ENCODE data around the gene IFI27L1.

The IFI27L1 gene

DNA sequence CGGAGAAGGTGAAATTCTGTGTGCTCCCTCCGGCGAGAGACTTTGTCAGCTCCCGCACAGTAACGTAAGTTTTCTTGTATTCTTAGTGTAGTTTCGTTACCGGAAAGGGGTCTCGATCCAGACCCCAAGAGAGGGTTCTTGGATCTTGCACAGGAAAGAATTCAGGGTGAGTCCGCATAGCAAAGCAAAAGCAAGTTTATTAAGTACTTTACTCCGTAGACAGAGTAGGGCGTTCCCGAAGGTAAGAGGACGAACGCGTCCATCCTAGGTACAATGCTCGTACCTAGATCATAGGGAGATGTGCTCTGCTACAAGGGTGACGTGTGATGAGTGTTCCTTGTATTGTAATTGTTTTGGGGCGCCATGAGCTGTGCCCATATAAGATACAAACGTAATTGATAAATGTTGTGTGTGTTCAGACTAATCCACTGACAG, 293 bp downstream of the IFI27L1 start:
- no peak for DNase-seq

DNA sequence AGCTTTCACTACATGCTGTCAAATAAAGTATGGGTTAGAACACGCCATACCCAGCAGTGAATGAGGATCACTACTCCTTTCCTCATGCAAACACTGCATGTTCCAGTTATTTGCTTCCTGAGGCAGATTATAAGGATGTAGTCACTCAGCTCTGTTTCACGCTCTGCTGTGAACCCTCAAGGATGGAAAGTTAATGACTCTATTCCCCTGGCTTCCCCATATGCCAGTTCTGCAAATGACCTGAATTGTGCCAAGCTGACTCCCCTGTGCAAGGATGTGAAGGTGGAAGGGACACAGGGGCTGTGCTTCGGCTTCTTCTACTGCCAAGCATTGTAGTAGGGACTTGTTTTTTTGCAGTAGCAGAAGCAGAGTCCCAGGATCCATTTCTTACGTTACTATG, 6.8 kb downstream of the IFI27L1 start:
- DNase-seq, result no peak

DNA sequence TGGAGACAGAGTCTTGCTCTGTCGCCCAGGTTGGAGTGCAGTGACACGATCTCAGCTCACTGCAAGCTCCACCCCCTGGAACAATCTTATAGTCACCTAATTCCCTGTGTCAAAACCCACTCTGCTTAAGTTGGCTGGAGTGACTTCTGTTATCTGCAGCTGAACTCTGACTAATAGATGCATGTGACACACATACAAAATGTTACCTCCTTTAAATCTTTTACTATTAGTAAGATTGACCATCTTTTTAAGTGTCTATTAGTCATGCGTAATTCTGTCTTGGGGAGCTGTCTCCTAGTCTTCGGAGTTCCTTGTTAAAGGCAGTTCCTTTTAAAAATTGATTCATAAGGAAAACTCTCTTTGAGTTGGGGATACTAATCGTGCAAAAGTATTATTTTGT, 7.4 kb downstream of the IFI27L1 start:
- DNase-seq, result no peak

DNA sequence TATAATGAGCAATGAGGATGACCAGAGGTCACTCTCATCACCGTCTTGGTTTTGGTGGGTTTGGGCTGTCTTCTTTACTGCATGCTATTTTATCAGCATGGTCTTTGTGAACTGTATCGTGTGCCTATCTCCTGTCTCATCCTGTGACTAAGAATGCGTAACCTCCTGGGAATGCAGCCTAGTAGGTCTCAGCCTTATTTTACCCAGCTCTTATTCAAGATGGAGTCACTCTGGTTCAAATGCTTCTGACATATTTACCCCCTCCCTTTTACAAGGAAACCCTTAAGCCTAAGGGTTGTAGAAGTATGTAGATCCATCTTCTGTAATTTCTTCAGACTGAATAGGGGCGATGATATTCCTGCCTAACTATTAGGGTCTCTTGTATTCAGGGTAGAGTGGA, 8.4 kb downstream of the IFI27L1 start:
- no peak for DNase-seq

DNA sequence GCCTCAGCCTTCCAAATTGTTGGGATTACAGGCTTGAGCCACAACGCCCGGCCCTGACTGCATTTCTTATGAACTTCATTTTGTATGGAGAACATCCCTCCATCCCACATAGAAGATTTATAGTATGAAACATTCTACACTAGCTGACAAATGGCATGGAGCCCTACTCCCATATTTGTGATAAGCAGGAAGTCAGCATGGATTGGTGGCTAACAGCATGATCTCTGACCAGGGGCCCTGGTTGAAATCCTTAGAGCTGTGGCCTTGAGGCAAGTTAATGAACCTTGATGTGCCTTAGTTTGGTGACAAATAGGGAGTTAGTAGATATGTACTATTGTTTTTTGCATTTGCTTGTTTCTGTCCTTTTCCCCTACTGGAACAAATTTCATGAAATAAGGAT, 12.3 kb downstream of the IFI27L1 start:
- no peak for DNase-seq

DNA sequence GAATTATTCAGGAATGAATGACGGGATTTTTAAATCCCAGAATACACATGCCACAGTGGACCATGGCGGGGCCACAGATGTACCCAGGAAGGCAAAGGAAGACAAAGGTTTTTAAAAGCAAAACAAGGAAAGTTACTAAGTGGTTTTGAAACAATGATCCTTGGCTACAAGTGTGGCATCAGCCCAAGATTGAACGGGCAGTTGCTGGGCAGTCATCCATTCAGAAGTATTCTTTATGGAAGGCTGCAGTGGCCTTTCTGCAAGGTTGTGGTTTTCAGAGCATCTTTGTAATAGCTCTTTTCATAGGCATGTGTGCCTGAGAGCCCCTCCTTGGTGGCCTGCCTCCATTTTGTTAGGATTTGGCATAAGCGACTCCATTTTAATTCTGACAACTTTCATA, 16.0 kb downstream of the IFI27L1 start:
- no peak for DNase-seq

DNA sequence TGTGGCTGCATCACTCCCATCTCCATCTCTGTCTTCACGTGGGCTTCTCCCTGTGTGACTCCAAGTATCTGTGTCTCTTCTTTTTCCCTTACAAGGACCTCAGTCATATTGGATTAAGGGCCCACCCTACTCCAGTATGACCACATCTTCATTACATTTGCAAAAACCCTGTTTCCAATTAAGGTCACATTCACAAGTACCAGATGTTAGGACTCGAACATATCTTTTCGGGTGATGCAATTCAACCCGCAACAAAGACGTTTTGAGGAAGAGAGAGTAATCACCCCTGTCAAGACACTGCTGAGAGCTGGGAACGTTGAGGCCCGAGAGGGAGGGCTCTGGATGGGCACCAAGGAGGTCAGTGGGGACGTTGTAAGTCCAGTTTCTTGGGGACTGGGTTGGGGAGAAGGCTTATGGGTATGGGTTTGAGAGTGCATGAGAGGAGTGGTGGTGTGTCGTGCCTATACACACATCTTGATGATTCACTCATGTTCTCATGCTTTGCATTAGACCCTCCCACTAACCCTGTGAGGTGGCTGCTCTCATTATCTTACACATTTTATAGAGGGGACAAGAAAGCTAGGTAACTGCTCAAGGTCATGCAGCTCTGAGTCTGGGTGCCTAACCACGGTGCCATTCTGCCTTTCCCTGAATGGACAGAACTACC, 17.3 kb downstream of the IFI27L1 start:
- no peak for DNase-seq

DNA sequence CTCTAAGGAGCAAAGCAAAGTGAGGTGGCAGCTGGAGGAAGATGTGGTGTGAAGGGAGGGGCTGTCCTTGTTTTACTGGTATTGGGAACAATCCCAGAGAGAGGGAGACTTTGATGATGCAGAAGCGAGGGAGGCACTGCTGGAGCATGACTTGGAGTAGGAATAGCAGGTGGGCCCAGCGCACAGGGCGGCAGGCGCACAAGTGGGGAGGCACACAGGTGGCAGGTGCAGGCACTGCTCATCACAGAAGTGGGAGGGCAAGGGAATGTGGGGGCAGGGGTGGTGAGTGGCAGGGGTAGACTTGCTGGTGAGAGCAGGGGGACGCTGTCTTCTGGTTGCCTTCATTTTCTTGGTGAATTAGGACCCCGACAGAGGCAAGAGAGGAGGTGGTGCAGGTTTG, 17.9 kb downstream of the IFI27L1 start:
- no peak for DNase-seq

DNA sequence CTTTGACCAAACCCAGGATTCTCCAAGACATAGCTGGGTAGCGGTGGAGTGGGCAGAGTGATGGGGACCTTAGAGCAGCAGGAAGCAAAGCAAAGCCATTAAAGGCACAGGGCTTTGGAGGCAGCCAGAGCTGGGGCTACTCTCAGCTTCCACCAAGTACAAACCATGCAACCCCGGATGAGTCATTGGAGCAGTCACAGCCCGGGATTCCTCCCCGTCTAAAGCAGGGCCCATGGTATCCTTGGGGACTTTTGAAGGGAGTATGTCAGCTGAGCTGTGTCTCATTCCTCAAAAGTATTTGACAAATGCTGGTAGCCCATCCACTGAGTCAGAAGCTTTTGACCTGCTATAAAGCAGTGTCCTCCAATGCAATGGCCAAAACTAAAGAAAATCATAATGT, 19.7 kb downstream of the IFI27L1 start:
- no peak for DNase-seq

DNA sequence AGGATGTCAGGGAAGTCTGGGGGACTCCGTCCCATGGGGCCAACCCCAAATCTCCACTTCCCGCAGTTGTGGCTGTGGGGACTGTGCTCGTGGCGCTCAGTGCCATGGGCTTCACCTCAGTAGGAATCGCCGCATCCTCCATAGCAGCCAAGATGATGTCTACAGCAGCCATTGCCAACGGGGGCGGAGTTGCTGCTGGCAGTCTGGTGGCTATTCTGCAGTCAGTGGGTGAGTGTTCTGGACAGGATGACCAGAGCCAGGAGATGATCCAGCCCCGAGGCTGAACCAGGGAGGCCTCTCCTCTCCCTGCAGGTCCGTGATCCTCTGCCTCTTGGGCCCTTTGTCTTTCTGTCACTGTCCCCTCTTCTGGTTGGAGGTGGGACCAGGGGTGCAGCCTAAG, 20.6 kb downstream of the IFI27L1 start:
- no peak for DNase-seq

DNA sequence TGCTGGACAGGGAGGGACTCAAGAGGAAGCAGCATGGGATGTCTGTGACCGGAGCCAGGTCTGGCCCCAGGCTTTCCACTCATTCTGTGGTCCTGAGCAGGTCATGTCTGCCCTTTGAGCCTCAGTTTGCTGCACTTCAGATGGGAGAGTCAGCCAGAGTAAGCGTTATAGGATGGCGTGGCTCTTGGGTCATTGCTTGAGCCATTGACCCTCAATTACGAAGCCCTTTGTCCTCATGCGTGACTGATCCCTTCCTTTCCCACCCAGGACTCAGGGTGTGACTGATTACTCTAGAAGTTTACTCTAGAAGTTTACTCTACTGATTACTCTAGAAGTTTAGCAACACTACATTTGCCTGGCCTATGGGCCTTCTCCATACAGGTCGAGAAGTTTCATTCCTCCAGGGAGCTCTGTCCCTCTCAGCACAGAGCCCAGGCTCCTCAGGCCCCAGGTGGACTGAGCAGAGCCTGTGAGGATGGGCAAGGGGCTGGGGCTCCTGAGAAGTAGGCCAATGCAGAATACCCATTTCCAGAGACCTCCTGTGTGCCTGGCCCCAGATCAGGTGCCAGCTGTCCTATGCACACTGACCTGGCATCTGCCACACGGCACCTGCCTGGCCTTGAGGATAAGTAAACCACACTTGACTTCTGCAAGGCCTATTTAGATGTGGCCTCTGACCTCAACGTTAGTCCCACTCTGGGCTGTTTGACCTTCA, 21.8 kb downstream of the IFI27L1 start:
- DNase-seq, result no peak

DNA sequence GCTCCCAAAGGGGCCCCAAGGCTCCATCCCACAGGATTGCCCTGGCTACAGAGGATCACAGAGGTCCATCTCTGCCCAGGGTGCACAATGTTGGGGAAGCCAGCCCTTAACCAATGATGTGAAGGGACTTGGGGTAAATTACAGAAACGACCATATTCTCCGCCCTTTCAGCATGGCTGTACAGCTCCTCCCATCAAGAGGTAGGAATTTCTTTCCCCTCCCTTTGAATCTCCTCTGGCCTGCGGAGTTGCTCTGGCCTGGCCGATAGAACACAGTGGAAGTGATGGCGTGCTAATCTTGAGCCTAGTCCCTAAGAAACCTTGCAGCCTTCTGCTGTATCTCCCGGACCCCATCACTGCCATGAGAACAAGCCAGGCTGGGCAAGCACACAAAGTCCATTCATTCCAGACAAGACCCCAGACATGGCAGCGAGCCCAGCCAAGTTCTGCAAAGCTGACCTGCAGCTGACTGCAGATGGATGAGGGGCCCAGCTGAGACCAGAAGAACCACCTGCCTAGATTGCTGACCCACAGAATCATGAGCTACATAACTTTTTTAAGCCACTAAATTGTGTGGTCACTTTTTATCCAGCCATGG, 22.5 kb downstream of the IFI27L1 start:
- no peak for DNase-seq

DNA sequence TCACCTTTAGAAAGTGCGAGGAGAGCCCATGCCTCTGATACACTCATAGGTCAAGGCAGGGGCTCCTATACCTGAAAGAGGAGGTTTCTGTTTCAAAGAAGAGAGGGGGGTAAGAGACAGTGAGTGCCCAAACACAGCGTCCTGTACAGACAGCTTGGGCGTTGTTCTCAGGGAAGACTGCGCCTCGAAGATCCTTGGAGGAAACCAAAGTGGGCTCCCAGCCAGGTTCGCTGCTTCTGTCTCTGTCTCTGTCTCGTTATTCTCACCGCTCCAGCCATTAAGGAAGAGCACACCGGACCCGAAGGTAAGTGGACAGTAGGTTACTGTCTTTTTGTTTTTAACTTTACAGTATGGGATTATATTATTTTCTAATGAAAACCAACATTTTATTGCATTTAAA, 23.6 kb downstream of the IFI27L1 start:
- no peak for DNase-seq

DNA sequence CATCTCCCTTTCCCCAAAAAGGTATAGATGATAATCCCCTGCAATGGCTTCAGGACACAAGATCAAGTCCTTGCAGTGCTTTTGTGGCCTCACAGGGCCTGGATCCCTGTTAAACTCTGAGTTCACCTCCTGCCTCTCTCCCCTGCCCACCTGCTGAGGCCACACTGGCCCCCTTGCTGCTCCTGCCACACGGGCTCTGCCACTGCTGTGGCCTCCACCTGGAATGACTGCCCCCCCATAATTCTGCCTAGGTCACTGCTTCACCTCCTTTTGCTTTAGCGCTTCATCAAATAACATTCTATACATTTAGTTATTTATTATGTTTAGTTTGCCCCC, 28.8 kb downstream of the IFI27L1 start:
- no peak for DNase-seq

DNA sequence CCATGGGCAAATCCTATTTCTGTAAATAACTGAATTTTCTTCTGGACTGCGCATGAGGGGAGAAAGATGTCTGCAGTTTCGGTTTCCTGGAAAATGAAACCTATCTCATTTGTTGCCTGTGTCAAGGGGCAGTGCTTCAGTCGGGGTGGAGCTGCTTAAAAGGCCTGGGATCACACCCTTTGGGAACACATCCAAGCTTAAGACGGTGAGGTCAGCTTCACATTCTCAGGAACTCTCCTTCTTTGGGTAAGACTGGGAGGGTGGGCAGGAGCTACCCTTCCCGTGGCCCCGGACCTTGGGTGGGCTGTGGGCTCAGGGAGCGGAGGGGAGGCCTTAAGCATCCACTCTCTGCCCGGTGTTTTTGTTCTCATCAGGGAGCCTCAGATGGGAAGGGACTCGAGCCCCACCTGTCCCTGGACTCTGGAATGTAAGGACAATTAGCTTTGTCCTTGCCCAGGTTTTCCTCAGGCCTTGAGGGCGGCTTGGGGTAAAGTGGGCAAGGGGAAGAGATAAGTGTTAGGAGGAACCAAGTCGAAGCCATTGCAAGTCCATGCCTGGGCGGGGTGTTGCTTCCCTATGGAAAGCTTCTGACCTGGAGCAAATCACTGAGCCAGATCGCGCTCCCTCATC, 29.6 kb downstream of the IFI27L1 start, which contains the start of gene IFI27:
Gene IFI27, plus strand, starts transcription at position 185 of the 630 bp plus-strand sequence.
- DNase-seq, result no peak

DNA sequence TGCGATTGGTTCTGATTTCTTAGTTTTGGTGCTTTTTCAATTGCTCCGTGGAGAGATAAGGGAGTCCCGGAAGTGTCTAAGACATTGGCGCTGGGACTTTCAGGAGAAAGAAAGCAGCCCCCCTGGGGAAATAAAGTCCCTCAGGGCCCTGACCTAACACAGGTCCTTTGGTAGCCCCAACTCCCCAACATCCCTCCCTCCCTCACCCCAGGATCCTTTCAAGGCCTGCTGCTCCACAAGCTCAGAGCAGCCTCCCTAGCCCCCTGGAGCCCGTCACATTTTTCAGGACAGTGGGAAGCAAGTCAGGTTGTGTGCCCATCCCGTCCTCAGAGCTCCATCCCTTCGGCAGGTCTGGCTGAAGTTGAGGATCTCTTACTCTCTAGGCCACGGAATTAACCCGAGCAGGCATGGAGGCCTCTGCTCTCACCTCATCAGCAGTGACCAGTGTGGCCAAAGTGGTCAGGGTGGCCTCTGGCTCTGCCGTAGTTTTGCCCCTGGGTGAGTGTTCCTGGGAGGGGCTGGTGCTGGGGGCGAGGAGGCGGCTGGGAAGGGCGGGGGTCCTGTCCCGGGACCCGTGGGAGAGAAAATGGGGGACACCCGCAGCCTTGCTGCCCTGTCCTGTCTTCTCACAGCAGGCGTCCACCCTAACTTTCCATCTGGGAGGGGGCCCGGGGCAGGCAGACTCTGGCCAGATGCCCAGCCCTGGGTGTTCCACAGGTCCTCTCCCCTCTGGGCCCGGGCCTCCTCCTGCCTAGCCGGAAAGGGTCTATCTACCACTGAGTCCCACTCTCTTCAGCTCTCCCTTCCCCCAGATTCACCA, 30.4 kb downstream of the IFI27L1 start:
- DNase-seq, result no peak

DNA sequence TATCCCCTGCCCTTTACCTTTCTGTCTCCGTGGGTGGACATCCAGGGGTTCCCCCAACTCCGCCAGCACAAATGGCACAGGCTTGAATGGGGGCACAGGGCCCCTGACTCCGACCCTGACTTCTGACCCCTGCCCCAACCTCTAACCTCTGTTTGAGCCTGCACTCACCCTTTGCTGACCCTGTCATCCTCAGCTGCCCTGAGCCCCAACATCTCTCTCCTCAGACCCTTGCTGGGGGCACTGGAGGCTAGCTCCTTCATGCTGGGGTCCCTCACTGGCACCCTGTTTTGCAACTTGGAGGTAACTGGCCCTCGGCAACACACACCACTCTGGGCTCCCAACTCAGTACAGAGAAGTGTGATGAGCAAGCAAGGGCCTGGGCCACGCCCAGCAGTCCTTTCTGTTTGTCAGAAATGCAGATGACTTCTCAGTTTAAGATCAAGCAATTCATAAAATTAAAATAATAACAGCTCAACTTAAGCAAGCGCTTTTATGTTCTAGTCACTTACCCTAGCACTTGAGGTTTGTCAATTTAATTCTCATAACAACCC, 31.5 kb downstream of the IFI27L1 start:
- no peak for DNase-seq

DNA sequence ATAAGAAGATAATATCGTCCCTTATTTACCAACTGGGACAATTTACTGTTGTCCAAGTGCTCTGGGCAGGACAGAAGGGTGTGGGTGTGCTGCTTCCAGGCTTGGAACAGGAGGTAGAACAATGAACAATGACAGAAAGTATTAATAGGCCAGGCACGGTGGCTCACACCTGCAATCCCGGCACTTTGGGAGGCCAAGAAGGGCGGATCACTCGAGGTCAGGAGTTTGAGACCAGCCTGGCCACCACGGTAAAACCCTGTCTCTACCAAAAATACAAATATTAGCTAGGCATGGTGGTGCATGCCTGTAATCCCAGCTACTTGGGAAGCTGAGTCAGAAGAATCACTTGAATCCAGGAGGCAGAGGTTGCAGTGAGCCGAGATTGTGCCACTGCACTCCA, 32.0 kb downstream of the IFI27L1 start:
- DNase-seq, result no peak

DNA sequence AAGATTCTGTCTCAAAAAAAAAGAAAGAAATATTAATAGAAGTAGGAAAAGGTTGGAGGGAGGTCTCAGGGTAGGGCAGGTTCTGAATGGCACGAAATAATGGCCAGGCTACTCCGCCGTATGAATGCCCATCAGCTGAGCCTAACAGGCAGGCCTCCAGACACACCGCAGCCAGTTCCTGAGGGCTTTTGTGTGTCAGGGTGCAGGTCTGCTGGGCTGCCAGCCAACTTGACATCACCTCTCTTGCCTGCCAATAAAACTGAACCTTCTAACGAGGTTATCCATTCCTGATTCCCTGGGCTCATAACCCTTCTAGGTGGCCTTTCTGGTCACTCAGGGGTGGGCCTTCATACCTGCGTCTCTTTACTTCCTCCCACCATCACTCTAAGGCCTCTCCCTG, 32.4 kb downstream of the IFI27L1 start:
- DNase-seq, result no peak

DNA sequence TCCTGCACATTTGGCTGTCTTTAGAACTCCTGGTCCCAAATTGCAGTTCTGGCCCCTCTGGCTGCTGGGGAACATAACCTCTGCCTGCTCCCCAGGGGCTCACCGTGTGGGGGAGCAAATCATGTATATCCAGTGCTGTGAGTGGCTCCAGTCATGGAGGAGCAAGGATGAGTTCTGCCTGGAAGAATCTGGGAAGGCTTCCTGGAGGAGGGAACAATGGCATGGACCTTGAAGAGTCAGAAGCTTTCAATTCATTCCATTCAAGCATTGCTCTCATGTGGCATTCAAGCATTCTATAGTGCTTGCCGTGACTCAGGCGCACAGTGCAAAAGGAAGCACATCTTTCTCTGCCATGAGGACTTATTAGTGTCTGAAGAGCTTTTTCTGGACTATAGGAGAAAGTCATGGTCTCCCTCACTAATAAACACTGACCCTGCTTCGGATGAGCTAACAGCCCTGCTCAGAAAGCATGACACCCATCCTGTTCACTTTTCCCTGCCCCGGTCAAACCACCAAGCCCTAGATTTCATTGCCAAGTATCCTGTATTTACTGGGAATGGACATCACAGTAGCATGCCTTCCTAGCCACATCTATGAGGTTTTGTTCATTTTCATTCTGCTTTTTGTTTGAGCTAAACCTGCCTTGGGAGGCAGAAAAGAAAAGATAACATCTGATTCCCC, 32.9 kb downstream of the IFI27L1 start:
- no peak for DNase-seq

DNA sequence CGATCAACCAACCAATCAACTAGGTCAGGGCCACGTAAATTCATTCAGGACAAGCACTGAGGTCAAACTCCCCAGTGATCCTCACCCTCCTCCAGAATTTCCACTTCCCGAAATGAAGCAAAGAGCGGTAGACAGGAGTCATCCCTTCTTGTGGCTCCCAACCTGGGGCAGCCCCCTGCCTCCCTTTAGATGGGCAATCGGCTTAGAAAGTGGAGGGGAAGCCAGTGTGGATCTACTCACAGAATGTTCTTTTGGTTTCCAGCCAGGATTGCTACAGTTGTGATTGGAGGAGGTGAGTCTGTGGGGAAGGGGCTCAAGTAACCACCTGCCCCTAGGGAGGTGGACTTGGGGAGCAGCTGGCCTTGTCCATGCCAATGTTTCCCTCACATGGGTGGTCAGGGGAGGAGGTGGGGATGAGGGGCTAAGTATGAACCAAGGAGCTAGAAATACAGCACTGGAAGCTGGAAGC, 33.5 kb downstream of the IFI27L1 start:
- no peak for DNase-seq

DNA sequence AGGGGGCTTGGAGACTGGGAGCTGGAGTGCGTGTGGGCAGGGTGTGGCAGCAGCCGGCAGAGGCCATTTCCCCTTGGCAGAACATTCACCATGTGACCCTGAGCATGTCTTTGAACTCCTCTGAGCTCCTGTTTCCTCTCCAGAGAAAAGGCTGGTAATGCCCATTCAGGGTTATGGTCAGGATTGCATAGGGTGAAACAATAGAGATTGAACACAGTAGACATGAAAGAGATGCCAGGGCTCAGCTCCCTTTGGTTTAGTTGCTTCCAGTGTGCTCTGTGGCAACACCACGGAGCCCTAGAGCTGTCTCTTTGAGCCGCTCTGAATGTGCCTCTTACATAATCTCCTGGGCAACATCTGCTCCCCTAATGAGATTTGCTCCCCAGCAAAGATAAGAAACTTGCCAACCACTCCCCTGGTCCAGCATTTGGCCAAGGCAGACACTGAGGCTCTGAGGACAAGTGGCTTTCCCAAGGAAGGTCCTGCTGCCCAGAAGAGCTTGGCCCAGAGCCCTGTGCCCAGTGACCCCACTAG, 34.0 kb downstream of the IFI27L1 start:
- DNase-seq, result no peak

Data from activated CD4-positive, alpha-beta T cell treated with anti-CD3 and anti-CD28 coated beads, Interleukin-10, Interleukin-2, amounts not matched to agents 100 ng/mL and 50 ng/mL, durations not matched to agents 16 hours and 8 hours (primary cell).